Activated naive CD8-positive, alpha-beta T cell (primary cell): Measurements from ENCODE around the gene PER3.

Source experiments
- H3K27ac Mint-ChIP-seq: one replicate; pipeline ENCODE4 v1.8.0; 2021; ENCODE audit warnings: mixed read lengths
- H3K27me3 Mint-ChIP-seq: one replicate; pipeline ENCODE4 v1.8.0; 2021; ENCODE audit warnings: mixed read lengths
- H3K36me3 Mint-ChIP-seq: one replicate; pipeline ENCODE4 v1.8.0; 2021; ENCODE audit warnings: mixed read lengths
- H3K4me1 Mint-ChIP-seq: one replicate; pipeline ENCODE4 v1.8.0; 2021; ENCODE audit warnings: low read depth, mixed read lengths
- H3K4me3 Mint-ChIP-seq: one replicate; pipeline ENCODE4 v1.8.0; 2021; ENCODE audit warnings: mild to moderate bottlenecking, mixed read lengths
- H3K9me3 Mint-ChIP-seq: one replicate; pipeline ENCODE4 v1.8.0; 2021; ENCODE audit warnings: low read depth, mixed read lengths

PER3 gene

DNA sequence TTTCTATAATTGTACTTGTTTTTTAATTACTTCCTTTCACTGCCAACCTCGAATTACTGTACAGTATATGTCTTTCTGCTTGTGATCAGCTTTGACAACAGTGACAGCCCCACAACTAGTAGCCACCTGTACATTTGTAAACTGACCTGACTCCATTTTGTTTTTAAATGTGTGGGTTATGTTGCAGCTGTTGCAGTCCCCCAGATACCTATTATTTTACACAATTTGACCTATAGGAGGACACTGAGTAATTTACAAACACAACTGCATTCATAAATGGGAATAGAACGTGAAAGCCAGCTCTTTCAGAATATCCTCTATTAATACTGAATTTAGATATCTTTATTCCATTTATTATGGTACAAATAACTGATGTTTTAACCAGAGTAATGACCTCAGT is 15.5 kb upstream of the PER3 start:
- Mint-ChIP-seq H3K36me3 (peaks cover 3% of the 10 kb centered on the region), H3K4me3 (no peak overlapping the region), H3K27me3 (peaks cover 5% of the 10 kb centered on the region), H3K27ac (no peak overlapping the region), H3K9me3 (no peaks in the 10 kb centered on the region), H3K4me1 (peaks cover 23% of the 10 kb centered on the region)

DNA sequence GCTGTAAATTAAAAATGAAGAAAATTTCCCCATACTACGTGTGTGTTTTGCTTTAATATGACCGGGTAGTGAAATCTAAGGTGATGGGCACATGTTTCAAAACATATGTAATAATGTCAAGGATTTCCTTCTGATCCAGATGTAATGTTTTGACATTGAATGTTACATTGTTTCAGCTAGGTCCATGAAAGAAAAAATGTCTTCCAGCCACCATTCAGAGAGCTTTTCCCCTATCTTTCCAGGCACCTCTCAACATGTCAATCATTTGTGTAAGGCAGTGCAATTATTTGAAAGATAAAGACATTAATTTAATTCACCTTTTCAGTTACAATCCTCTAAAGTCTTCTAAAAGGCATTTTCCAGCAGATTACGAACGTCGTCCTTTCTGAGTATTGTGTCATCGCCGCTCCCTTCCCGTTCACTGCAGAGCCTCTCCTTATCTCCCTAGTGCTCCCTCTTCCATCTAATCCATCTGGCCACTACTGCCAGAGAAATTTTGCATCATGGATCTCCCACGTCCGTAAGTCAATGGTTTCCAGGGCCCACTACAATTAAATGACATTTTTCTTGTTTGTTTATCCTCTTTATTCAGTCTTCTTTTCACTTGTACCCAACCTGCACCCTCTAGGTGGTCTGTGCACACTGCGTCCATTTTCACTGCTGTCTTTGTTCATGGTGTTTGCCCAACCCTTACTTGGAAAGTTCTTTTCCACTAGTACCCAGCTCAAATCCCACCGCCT is 14.2 kb upstream of the PER3 start:
- peaks cover 4% of the 10 kb centered on the region for H3K27me3 Mint-ChIP-seq
- H3K27ac Mint-ChIP-seq = no peak overlapping the region
- peaks cover 35% of the 10 kb centered on the region for H3K4me1 Mint-ChIP-seq
- peak overlapping the region; percentile 85 for H3K4me3 Mint-ChIP-seq
- H3K9me3 Mint-ChIP-seq = no peaks in the 10 kb centered on the region
- peaks cover 7% of the 10 kb centered on the region for H3K36me3 Mint-ChIP-seq

GRCh38 chr1:7770669-7770996 is 13.5 kb upstream of the PER3 start:
- peaks cover 7% of the 10 kb centered on the region for H3K36me3 Mint-ChIP-seq
- H3K4me1 Mint-ChIP-seq = peaks cover 39% of the 10 kb centered on the region
- H3K4me3 Mint-ChIP-seq = peak overlapping the region; percentile 85
- peak overlapping the region; percentile 29 for H3K27ac Mint-ChIP-seq
- no peaks in the 10 kb centered on the region for H3K27me3 Mint-ChIP-seq
- H3K9me3 Mint-ChIP-seq = no peaks in the 10 kb centered on the region

DNA sequence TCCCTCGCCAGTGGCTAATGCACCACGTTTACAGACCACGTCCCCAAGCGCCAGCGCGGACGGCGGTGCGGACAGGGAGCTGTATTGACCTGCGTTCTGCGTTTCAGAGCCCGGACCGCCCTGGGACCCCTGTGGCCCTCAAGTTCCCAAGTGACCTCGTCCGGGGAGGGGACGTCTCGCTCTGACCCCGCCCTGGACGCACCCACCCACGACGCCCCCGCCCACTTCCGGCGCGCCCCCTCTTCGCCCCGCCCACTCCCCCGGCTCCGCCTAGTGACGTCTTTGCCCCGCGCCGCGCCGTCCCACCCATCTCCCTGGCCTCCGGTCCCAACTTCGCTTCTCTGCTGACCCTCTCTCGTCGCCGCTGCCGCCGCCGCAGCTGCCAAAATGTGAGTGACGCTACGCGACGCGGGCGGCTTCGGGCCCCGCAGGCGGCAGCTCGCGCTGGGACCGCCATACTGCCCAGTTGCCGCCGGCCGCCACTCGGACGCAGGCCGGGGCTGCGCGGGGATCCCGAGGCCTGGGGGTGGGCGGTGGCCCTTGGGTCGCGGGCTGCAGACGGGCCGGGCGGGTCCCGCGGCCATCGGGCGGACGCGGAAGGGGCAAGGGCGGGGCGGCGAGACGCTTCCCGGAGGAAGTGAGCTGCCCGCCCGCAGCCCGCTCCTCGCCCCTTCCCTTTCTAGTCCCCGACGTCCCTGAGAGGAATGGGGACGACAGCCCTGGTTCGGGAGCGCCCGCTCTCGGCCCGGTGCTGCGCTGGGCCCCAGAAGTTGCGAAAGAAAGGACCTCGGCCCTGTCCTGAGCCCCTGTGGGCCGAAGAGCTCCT is 12.9 kb upstream of the PER3 start, which contains the start of gene VAMP3:
Gene VAMP3 (plus strand): TSS at position 300 of the 826 bp plus-strand sequence. CDS start 88 bp downstream, at position 388.
- Mint-ChIP-seq H3K27me3 (no peaks in the 10 kb centered on the region), H3K27ac (peak within 1 kb of the TSS; percentile 66), H3K4me1 (peaks cover 42% of the 10 kb centered on the region), H3K36me3 (peaks cover 7% of the 10 kb centered on the region), H3K4me3 (peak within 1 kb of the TSS; percentile 90), H3K9me3 (no peaks in the 10 kb centered on the region)

- H3K4me3 Mint-ChIP-seq = peak overlapping the region; percentile 90
- H3K9me3 Mint-ChIP-seq = no peaks in the 10 kb centered on the region
- H3K4me1 Mint-ChIP-seq = peaks cover 42% of the 10 kb centered on the region
- peaks cover 7% of the 10 kb centered on the region for H3K36me3 Mint-ChIP-seq
- no peaks in the 10 kb centered on the region for H3K27me3 Mint-ChIP-seq
- H3K27ac Mint-ChIP-seq = peak overlapping the region; percentile 61
These were observed 12.2 kb upstream of the PER3 start for GRCh38 chr1:7771823-7772299.

- Mint-ChIP-seq H3K4me3 (no peak overlapping the region), H3K27ac (no peak overlapping the region), H3K4me1 (peaks cover 42% of the 10 kb centered on the region), H3K27me3 (no peaks in the 10 kb centered on the region), H3K36me3 (peaks cover 12% of the 10 kb centered on the region), H3K9me3 (no peaks in the 10 kb centered on the region)
These were observed 6.5 kb upstream of the PER3 start for GRCh38 chr1:7777591-7777990.

DNA sequence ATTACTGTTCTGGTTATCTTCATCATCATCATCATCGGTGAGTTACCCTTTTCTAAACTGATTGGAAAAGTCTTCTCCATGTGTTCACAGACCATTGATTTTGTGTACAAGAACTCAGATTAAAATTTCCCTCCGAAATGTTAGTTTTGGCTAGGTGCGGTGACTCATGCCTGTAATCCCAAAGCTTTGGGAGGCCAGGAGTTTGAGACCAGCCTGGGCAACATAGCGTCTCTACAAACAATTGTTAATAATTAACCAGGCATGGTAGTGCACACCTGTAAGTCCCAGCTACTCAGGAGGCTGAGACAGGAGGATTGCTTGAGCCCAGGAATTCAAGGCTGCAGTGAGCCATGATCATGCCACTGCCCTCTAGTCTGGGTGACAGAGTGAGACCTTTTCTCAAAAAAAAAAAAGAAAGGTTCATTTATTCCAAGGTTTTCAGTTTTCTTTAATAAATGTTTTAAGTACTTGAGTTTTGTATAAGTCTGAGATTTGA is 5.9 kb upstream of the PER3 start:
- H3K4me1 Mint-ChIP-seq = peaks cover 41% of the 10 kb centered on the region
- H3K27me3 Mint-ChIP-seq = no peaks in the 10 kb centered on the region
- H3K27ac Mint-ChIP-seq = no peak overlapping the region
- peaks cover 12% of the 10 kb centered on the region for H3K36me3 Mint-ChIP-seq
- H3K9me3 Mint-ChIP-seq = no peaks in the 10 kb centered on the region
- no peak overlapping the region for H3K4me3 Mint-ChIP-seq

GRCh38 chr1:7780976-7781375 is 3.1 kb upstream of the PER3 start:
- peak overlapping the region; percentile 22 for H3K27ac Mint-ChIP-seq
- no peaks in the 10 kb centered on the region for H3K27me3 Mint-ChIP-seq
- H3K36me3 Mint-ChIP-seq = peaks cover 9% of the 10 kb centered on the region

GRCh38 chr1:7781501-7781900 is 2.6 kb upstream of the PER3 start:
- Mint-ChIP-seq H3K27me3 (no peaks in the 10 kb centered on the region), H3K27ac (no peak overlapping the region), H3K4me1 (peaks cover 21% of the 10 kb centered on the region), H3K36me3 (peaks cover 9% of the 10 kb centered on the region), H3K9me3 (no peaks in the 10 kb centered on the region), H3K4me3 (peak overlapping the region; percentile 74)

More at GRCh38 chr1:7780976-7781375, 3.1 kb upstream of the PER3 start:
- H3K9me3 Mint-ChIP-seq = no peaks in the 10 kb centered on the region
- peaks cover 21% of the 10 kb centered on the region for H3K4me1 Mint-ChIP-seq
- no peak overlapping the region for H3K4me3 Mint-ChIP-seq

DNA sequence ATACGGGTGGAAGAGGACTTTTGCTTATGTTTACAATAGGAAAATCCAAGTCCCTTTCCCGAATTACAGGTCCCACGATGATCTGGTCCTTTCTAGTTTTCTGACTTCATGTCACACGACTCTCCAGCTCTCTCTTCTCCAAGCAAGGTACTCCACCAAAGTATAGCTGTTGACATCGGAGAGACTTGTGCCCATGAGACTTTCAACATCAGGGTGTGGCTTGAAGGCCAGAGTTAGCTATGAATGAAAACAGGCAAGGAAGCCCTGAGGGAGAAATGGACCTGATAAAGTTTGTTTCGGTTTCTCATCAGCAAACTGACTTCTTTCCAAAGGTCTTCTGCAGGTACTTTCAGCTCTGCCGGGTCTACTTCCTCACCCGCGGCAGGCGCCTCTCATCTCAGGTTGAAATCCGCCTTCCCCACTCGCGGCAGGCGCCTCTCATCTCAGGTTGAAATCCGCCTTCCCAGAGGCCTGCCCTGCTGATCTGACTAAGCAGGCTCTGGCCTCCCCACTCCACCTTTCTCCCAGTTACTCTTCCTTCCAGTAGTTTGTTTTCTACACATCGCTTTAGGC is 2.1 kb upstream of the PER3 start:
- H3K4me1 Mint-ChIP-seq = peaks cover 21% of the 10 kb centered on the region

DNA sequence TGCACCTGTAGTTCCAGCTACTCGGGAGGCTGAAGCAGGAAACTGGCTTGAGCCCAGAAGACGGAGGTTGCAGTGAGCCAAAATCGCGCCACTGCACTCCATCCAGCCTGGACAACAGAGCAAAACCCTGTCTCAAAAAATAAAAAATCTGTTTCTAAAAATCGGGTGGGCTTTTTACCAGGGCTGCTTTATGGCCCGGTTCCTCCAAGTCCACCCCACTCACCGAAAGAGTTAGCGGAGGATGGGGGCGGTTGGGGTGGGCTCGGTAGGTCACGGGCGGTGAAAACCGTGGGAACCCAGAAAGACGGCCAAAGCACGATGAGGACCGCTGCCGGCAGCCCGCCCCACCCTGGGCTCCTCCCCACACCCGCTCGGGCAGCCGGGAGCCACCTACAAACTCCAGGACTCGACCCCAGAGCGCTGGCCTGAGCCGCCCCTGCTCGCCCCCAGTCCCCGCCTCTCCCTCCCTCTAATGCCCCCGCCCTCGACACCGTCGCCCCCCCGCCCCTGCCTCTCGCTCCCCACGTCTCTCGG is 846 bp upstream of the PER3 start:
- H3K4me3 Mint-ChIP-seq = peak overlapping the region; percentile 74
- peaks cover 21% of the 10 kb centered on the region for H3K4me1 Mint-ChIP-seq
- no peaks in the 10 kb centered on the region for H3K9me3 Mint-ChIP-seq
- no peak overlapping the region for H3K27ac Mint-ChIP-seq
- no peaks in the 10 kb centered on the region for H3K27me3 Mint-ChIP-seq
- peaks cover 10% of the 10 kb centered on the region for H3K36me3 Mint-ChIP-seq

More for the DNA sequence above, 2.1 kb upstream of the PER3 start:
- Mint-ChIP-seq H3K27me3 (no peaks in the 10 kb centered on the region), H3K9me3 (no peaks in the 10 kb centered on the region), H3K36me3 (peaks cover 9% of the 10 kb centered on the region), H3K4me3 (peak overlapping the region; percentile 74), H3K27ac (peak overlapping the region; percentile 59)

DNA sequence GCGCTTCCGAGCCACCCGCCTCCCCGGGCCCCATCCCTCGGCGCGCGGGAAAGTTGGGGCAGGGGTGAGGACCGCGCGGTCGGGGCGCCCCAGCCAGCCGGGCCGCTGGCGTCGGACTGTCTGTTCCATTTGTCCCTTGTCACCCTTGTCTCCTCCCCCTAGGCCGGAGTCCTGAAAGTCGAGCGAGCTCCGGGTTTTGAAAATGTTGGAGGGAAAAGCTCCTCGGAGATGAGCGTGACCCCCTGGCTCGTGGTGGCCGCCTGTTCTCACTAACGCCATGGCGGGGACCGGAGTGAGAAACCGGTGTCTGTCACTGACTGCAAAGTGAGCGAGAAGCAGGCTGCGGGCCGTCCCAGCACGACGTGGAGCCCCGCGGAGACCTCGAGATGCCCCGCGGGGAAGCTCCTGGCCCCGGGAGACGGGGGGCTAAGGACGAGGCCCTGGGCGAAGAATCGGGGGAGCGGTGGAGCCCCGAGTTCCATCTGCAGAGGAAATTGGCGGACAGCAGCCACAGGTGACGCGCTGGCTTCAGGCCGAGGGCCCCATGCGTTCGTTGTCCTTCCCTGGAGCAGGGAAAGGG is 491 bp downstream of the PER3 start:
- Mint-ChIP-seq H3K9me3 (no peaks in the 10 kb centered on the region), H3K27ac (no peak overlapping the region), H3K27me3 (no peaks in the 10 kb centered on the region), H3K4me3 (peak overlapping the region; percentile 73), H3K36me3 (peaks cover 11% of the 10 kb centered on the region), H3K4me1 (peaks cover 21% of the 10 kb centered on the region)

DNA sequence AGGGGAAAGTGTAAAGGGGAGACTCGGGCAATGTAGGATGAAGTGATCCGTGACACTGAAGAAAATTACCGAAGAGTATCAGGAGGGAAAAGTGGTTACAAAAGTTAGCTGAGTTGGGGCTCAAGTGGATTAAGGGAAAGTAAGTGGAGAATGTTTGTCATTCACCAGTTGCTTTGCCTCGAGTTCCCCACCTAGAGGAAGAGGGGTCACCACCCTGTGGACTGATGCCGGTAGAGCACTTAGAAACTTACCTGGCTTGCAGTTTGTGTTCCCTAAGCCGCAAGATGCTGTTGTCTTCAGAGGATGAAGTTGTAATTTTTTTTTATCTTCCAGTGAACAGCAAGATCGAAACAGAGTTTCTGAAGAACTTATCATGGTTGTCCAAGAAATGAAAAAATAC is 1.0 kb downstream of the PER3 start:
- no peaks in the 10 kb centered on the region for H3K9me3 Mint-ChIP-seq
- no peak overlapping the region for H3K27ac Mint-ChIP-seq
- H3K27me3 Mint-ChIP-seq = no peaks in the 10 kb centered on the region
- peak overlapping the region; percentile 73 for H3K4me3 Mint-ChIP-seq
- peaks cover 21% of the 10 kb centered on the region for H3K4me1 Mint-ChIP-seq
- peaks cover 16% of the 10 kb centered on the region for H3K36me3 Mint-ChIP-seq

DNA sequence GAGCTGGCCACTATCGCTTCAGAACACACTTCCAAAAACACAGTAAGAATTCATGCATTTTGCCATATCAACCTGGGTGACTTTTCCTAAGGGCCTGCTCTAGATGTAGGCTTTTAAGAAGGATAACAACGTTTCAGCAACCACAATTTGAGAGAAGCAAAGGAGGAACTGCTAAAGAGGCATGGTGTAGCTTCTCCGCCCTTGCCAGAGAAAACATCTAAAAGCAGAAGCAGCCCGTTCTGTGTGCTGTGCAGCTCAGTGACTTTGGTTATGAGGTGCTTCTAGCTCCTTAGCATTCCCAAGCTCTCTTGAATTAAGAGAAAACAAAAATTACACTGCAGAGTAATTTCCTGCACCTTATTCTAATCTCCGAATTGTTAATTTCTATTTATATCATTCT is 2.7 kb downstream of the PER3 start:
- Mint-ChIP-seq H3K4me3 (no peak overlapping the region), H3K36me3 (peaks cover 24% of the 10 kb centered on the region), H3K27me3 (no peaks in the 10 kb centered on the region), H3K27ac (no peak overlapping the region), H3K4me1 (peaks cover 15% of the 10 kb centered on the region), H3K9me3 (peaks cover 4% of the 10 kb centered on the region)
